Activated T-helper 1 cell treated with anti-CD3 and anti-CD28 coated beads, Interleukin-12 subunit alpha, Interleukin-12 subunit beta, Interleukin-2, Interleukin-4 antibody, amounts not matched to agents 30 ng/mL and 10 ng/mL and 1 ng/mL, durations not matched to agents 14 hours and 24 hours and 36 hours (primary cell): Measurements from ENCODE around the gene TRIM26. TPM values are rescaled to one million over a fixed set of nuclear protein-coding genes. Genes with fewer than 3 reads are reported as not detected.
"Not testable (repeated sequence)": the region's sequence is repeated elsewhere in the genome, so short reads cannot be mapped to it uniquely, and the experiment has no call there.

Source experiments
- DNase-seq: peaks from one replicate; pipeline ENCODE4 v3.0.0; 2021; ENCODE audit warnings: low spot score
- H3K27ac Mint-ChIP-seq: one replicate; pipeline ENCODE4 v1.8.0; 2021; ENCODE audit warnings: mild to moderate bottlenecking, mixed read lengths
- H3K27me3 Mint-ChIP-seq: one replicate; pipeline ENCODE4 v1.8.0; 2022; ENCODE audit warnings: mild to moderate bottlenecking, moderate library complexity, mixed read lengths; ENCODE audit not compliant: insufficient read depth
- H3K36me3 Mint-ChIP-seq: one replicate; pipeline ENCODE4 v1.8.0; 2021; ENCODE audit warnings: low read depth, mixed read lengths
- H3K4me1 Mint-ChIP-seq: one replicate; pipeline ENCODE4 v1.8.0; 2021; ENCODE audit warnings: low read depth, mixed read lengths
- H3K4me3 Mint-ChIP-seq: one replicate; pipeline ENCODE4 v1.8.0; 2021; ENCODE audit warnings: mild to moderate bottlenecking, moderate library complexity, mixed read lengths
- H3K9me3 Mint-ChIP-seq: one replicate; pipeline ENCODE4 v1.8.0; 2021; ENCODE audit warnings: mixed read lengths
- intact Hi-C: fragments of 100-400 bp; cut with micrococcal nuclease; formaldehyde crosslinking; loops from one replicate; pipeline ENCODE4 v1.15.1; 2024
- total RNA-seq: library from RNA; stranded (reverse); gene quantifications from 2 replicates; pipeline ENCODE4 v1.2.3, GENCODE V29; 2022

Gene TRIM26
- total RNA-seq, 1 donor from 2014 or later, result 64.7 TPM

- no peak overlapping the region for H3K4me3 Mint-ChIP-seq
- peaks cover 4% of the 10 kb centered on the region for H3K27me3 Mint-ChIP-seq
- intact Hi-C loops, result no loop called here
- no peaks in the 10 kb centered on the region for H3K36me3 Mint-ChIP-seq
- H3K27ac Mint-ChIP-seq, result no peak overlapping the region
- peaks cover 24% of the 10 kb centered on the region for H3K4me1 Mint-ChIP-seq
- DNase-seq, result no peak
- H3K9me3 Mint-ChIP-seq, result no peaks in the 10 kb centered on the region
Observed at GRCh38 chr6:30154061-30154460, 59.1 kb downstream of the TRIM26 start.

GRCh38 chr6:30152910-30153610 is 60.1 kb downstream of the TRIM26 start:
- H3K27ac Mint-ChIP-seq, result no peak overlapping the region
- no peaks in the 10 kb centered on the region for H3K9me3 Mint-ChIP-seq
- no peaks in the 10 kb centered on the region for H3K36me3 Mint-ChIP-seq
- H3K27me3 Mint-ChIP-seq, result peaks cover 6% of the 10 kb centered on the region
- H3K4me3 Mint-ChIP-seq, result no peak overlapping the region
- DNase-seq, result no peak
- intact Hi-C loops, result no loop called here
- peaks cover 14% of the 10 kb centered on the region for H3K4me1 Mint-ChIP-seq

GRCh38 chr6:30152016-30152673 is 61.1 kb downstream of the TRIM26 start:
- Mint-ChIP-seq H3K4me3 (no peak overlapping the region), H3K36me3 (no peaks in the 10 kb centered on the region), H3K9me3 (no peaks in the 10 kb centered on the region), H3K4me1 (peaks cover 19% of the 10 kb centered on the region), H3K27me3 (peaks cover 10% of the 10 kb centered on the region), H3K27ac (no peak overlapping the region)
- intact Hi-C loops, result no loop called here
- DNase-seq, result no peak

- Mint-ChIP-seq H3K4me3 (no peak overlapping the region), H3K27ac (no peak overlapping the region), H3K9me3 (no peaks in the 10 kb centered on the region), H3K27me3 (peaks cover 10% of the 10 kb centered on the region), H3K4me1 (peaks cover 20% of the 10 kb centered on the region), H3K36me3 (no peaks in the 10 kb centered on the region)
- no peak for DNase-seq
- intact Hi-C loops, result no loop called here
Observed at GRCh38 chr6:30151580-30151979, 61.6 kb downstream of the TRIM26 start.

- Mint-ChIP-seq H3K36me3 (no peaks in the 10 kb centered on the region), H3K9me3 (no peaks in the 10 kb centered on the region), H3K4me3 (no peak overlapping the region), H3K27ac (no peak overlapping the region), H3K4me1 (peaks cover 16% of the 10 kb centered on the region), H3K27me3 (peaks cover 10% of the 10 kb centered on the region)
- intact Hi-C loops, result no loop called here
- DNase-seq, result no peak
Observed at GRCh38 chr6:30150671-30151395, 62.4 kb downstream of the TRIM26 start.

- Mint-ChIP-seq H3K4me3 (no peak overlapping the region), H3K36me3 (no peaks in the 10 kb centered on the region), H3K4me1 (peaks cover 16% of the 10 kb centered on the region), H3K27me3 (peaks cover 11% of the 10 kb centered on the region), H3K27ac (no peak overlapping the region), H3K9me3 (no peaks in the 10 kb centered on the region)
- intact Hi-C loops, result no loop called here
- no peak for DNase-seq
Observed at GRCh38 chr6:30149858-30150550, 63.2 kb downstream of the TRIM26 start.

- H3K36me3 Mint-ChIP-seq, result no peaks in the 10 kb centered on the region
- H3K27ac Mint-ChIP-seq, result no peak overlapping the region
- H3K27me3 Mint-ChIP-seq, result peaks cover 16% of the 10 kb centered on the region
- no peaks in the 10 kb centered on the region for H3K9me3 Mint-ChIP-seq
- DNase-seq, result no peak
- intact Hi-C loops, result no loop called here
- H3K4me1 Mint-ChIP-seq, result peaks cover 16% of the 10 kb centered on the region
- H3K4me3 Mint-ChIP-seq, result no peak overlapping the region
Observed at GRCh38 chr6:30149234-30149633, 64.0 kb downstream of the TRIM26 start.

GRCh38 chr6:30147096-30147495 is 66.1 kb downstream of the TRIM26 start:
- H3K4me3 Mint-ChIP-seq, result no peak overlapping the region
- H3K27me3 Mint-ChIP-seq, result peaks cover 27% of the 10 kb centered on the region
- H3K36me3 Mint-ChIP-seq, result no peaks in the 10 kb centered on the region
- H3K27ac Mint-ChIP-seq, result no peak overlapping the region
- intact Hi-C loops, result no loop called here
- no peaks in the 10 kb centered on the region for H3K9me3 Mint-ChIP-seq
- H3K4me1 Mint-ChIP-seq, result peaks cover 16% of the 10 kb centered on the region
- no peak for DNase-seq

- Mint-ChIP-seq H3K4me3 (no peak overlapping the region), H3K27me3 (peaks cover 34% of the 10 kb centered on the region), H3K27ac (no peak overlapping the region), H3K36me3 (no peaks in the 10 kb centered on the region), H3K4me1 (peaks cover 10% of the 10 kb centered on the region), H3K9me3 (no peaks in the 10 kb centered on the region)
- no peak for DNase-seq
- intact Hi-C loops, result no loop called here
Observed at GRCh38 chr6:30145818-30146217, 67.4 kb downstream of the TRIM26 start.

- H3K36me3 Mint-ChIP-seq, result no peaks in the 10 kb centered on the region
- H3K27me3 Mint-ChIP-seq, result peaks cover 40% of the 10 kb centered on the region
- peaks cover 10% of the 10 kb centered on the region for H3K4me1 Mint-ChIP-seq
- no peak for DNase-seq
- intact Hi-C loops, result no loop called here
- no peaks in the 10 kb centered on the region for H3K9me3 Mint-ChIP-seq
- no peak overlapping the region for H3K4me3 Mint-ChIP-seq
- H3K27ac Mint-ChIP-seq, result no peak overlapping the region
Observed at GRCh38 chr6:30144811-30145210, 68.4 kb downstream of the TRIM26 start.

- no peak overlapping the region for H3K27ac Mint-ChIP-seq
- no peak for DNase-seq
- H3K9me3 Mint-ChIP-seq, result no peaks in the 10 kb centered on the region
- intact Hi-C loops, result no loop called here
- H3K27me3 Mint-ChIP-seq, result peaks cover 40% of the 10 kb centered on the region
- no peaks in the 10 kb centered on the region for H3K36me3 Mint-ChIP-seq
- H3K4me3 Mint-ChIP-seq, result no peak overlapping the region
- H3K4me1 Mint-ChIP-seq, result peaks cover 10% of the 10 kb centered on the region
Observed at GRCh38 chr6:30143780-30144179, 69.4 kb downstream of the TRIM26 start.

GRCh38 chr6:30142665-30143064 is 70.5 kb downstream of the TRIM26 start:
- Mint-ChIP-seq H3K36me3 (no peaks in the 10 kb centered on the region), H3K4me3 (no peak overlapping the region), H3K9me3 (no peaks in the 10 kb centered on the region), H3K27me3 (peaks cover 42% of the 10 kb centered on the region), H3K27ac (no peak overlapping the region), H3K4me1 (peaks cover 7% of the 10 kb centered on the region)
- DNase-seq, result no peak
- intact Hi-C loops, result no loop called here

GRCh38 chr6:30140240-30140639 is 73.0 kb downstream of the TRIM26 start:
- intact Hi-C loops, H3K36me3 Mint-ChIP-seq, H3K4me3 Mint-ChIP-seq, DNase-seq, H3K27ac Mint-ChIP-seq, H3K9me3 Mint-ChIP-seq, H3K4me1 Mint-ChIP-seq: not testable (repeated sequence)
- peaks cover 53% of the 10 kb centered on the region for H3K27me3 Mint-ChIP-seq
